ENCODE data around the gene GNPTG.

- TF ChIP-seq, protein P1, sequence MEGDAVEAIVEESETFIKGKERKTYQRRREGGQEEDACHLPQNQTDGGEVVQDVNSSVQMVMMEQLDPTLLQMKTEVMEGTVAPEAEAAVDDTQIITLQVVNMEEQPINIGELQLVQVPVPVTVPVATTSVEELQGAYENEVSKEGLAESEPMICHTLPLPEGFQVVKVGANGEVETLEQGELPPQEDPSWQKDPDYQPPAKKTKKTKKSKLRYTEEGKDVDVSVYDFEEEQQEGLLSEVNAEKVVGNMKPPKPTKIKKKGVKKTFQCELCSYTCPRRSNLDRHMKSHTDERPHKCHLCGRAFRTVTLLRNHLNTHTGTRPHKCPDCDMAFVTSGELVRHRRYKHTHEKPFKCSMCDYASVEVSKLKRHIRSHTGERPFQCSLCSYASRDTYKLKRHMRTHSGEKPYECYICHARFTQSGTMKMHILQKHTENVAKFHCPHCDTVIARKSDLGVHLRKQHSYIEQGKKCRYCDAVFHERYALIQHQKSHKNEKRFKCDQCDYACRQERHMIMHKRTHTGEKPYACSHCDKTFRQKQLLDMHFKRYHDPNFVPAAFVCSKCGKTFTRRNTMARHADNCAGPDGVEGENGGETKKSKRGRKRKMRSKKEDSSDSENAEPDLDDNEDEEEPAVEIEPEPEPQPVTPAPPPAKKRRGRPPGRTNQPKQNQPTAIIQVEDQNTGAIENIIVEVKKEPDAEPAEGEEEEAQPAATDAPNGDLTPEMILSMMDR (IDR thresholded peaks at IDR 0.05; ENCODE audit: low read depth, low read length) = no peak
- TF ChIP-seq EZH2phosphoT487 (IDR thresholded peaks at IDR 0.05; ENCODE audit: low read depth) = no peak
These were observed 50.0 kb downstream of the GNPTG start for GRCh38 chr16:1401758-1402154.

Measured in OCI-LY3 (cell line).